Neural progenitor cell (in vitro differentiated cells): Measurements from ENCODE around the gene NTHL1. TPM values are rescaled to one million over a fixed set of nuclear protein-coding genes. Genes with fewer than 3 reads are reported as not detected.
A peak's percentile ranks its signal among the peaks of the same experiment; 100 is the strongest.

Experiments used
- DNase-seq: peaks from one replicate; pipeline ENCODE4 v3.0.0-alpha.2; 2016; ENCODE audit warnings: low spot score
- H2AFZ ChIP-seq: fragments of 200-600 bp; sonication (generic); replicated peaks from 2 replicates; pipeline ENCODE4 v1.6.1; 2016; ENCODE audit warnings: antibody characterized with exemption
- H3F3A ChIP-seq: fragments of 200-600 bp; sonication (generic); 2 replicates; pipeline ENCODE4 v1.6.1; 2016; ENCODE audit warnings: antibody characterized with exemption, low read depth
- H3K27ac ChIP-seq: fragments of 200-600 bp; sonication (generic); 2 replicates; pipeline ENCODE4 v1.5.1; 2016; ENCODE audit warnings: mild to moderate bottlenecking
- H3K27me3 ChIP-seq: fragments of 200-600 bp; sonication (generic); 2 replicates; pipeline ENCODE4 v1.6.1; 2016; ENCODE audit warnings: mild to moderate bottlenecking, moderate library complexity
- H3K36me3 ChIP-seq: fragments of 200-600 bp; sonication (generic); 2 replicates; pipeline ENCODE4 v1.5.1; 2016
- H3K4me1 ChIP-seq: fragments of 200-600 bp; sonication (generic); 2 replicates; pipeline ENCODE4 v1.6.1; 2016; ENCODE audit warnings: mixed run types
- H3K4me2 ChIP-seq: fragments of 200-600 bp; sonication (generic); 2 replicates; pipeline ENCODE4 v1.6.1; 2016
- H3K4me3 ChIP-seq: fragments of 200-600 bp; sonication (generic); 2 replicates; pipeline ENCODE4 v1.5.1; 2016
- H3K79me2 ChIP-seq: fragments of 200-600 bp; sonication (generic); 2 replicates; pipeline ENCODE4 v1.6.1; 2016; ENCODE audit warnings: low read depth
- H3K9ac ChIP-seq: fragments of 200-600 bp; sonication (generic); 2 replicates; pipeline ENCODE4 v1.6.1; 2016
- H3K9me3 ChIP-seq: fragments of 200-600 bp; sonication (generic); 2 replicates; pipeline ENCODE4 v1.5.1; 2016; ENCODE audit warnings: low read depth
- H4K20me1 ChIP-seq: fragments of 200-600 bp; sonication (generic); 2 replicates; pipeline ENCODE4 v1.6.1; 2016; ENCODE audit warnings: low read depth
- H3K27ac Mint-ChIP-seq: 3 replicates; pipeline ENCODE4 v1.8.0; 2021; ENCODE audit warnings: mixed read lengths
- H3K27me3 Mint-ChIP-seq: 2 replicates; pipeline ENCODE4 v1.8.0; 2022; ENCODE audit warnings: low read depth, mild to moderate bottlenecking, inconsistent platforms, moderate library complexity, mixed read lengths; ENCODE audit not compliant: insufficient read depth
- H3K36me3 Mint-ChIP-seq: 3 replicates; pipeline ENCODE4 v1.8.0; 2021; ENCODE audit warnings: mixed read lengths
- H3K4me1 Mint-ChIP-seq: 3 replicates; pipeline ENCODE4 v1.8.0; 2021; ENCODE audit warnings: mixed read lengths
- H3K4me3 Mint-ChIP-seq: 3 replicates; pipeline ENCODE4 v1.8.0; 2021; ENCODE audit warnings: mild to moderate bottlenecking, moderate library complexity, mixed read lengths
- H3K9me3 Mint-ChIP-seq: 3 replicates; pipeline ENCODE4 v1.8.0; 2020; ENCODE audit warnings: mixed read lengths
- EZH2 ChIP-seq: fragments of 200-600 bp; sonication (generic); IDR thresholded peaks from 2 replicates; pipeline ENCODE4 v1.6.1; 2017; ENCODE audit warnings: antibody characterized with exemption, mild to moderate bottlenecking, moderate library complexity
- EZH2phosphoT487 ChIP-seq: fragments of 200-600 bp; sonication (generic); IDR thresholded peaks from 2 replicates; pipeline ENCODE4 v1.6.1; 2017; ENCODE audit warnings: antibody characterized with exemption
- total RNA-seq: library from RNA; depleted of rRNA; stranded (reverse); fragments of >200 nt; gene quantifications from 2 replicates; pipeline ENCODE4 v1.2.3, GENCODE V29; 2015; ENCODE audit warnings: low replicate concordance
- TF ChIP-seq, protein P1 (sequence below): fragments of 200-600 bp; sonication (generic); IDR thresholded peaks from 2 replicates; pipeline ENCODE4 v1.5.1; 2017; ENCODE audit warnings: antibody characterized with exemption, mild to moderate bottlenecking

The NTHL1 gene
- total RNA-seq, 1 donor from 2014 or later: 26.3 TPM

DNA sequence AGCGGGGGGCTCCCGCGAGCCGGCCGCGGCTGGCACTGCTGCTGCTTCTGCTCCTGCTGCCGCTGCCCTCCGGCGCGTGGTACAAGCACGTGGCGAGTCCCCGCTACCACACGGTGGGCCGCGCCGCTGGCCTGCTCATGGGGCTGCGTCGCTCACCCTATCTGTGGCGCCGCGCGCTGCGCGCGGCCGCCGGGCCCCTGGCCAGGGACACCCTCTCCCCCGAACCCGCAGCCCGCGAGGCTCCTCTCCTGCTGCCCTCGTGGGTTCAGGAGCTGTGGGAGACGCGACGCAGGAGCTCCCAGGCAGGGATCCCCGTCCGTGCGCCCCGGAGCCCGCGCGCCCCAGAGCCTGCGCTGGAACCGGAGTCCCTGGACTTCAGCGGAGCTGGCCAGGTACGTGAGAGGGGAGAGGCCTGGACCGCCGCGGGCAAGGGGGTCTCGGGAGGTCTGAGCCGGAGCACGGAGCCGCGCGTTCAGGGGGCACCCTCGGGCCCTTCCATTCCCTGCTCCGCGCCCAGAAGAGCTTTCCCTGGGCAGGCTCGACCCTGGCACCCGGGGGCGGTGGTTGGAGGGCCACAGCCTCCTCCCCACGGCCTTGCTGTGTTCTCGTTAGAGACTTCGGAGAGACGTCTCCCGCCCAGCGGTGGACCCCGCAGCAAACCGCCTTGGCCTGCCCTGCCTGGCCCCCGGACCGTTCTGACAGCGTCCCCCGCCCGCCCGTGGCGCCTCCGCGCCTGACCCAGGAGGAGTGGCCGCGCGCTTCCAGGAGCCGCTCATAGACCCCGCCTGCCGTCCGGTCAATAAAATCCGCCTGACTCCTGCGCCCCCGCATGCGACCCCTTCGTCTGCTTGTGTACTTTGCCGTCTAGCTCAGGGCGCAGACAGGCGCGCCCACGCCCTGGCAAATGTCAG lies 27.5 kb downstream of the NTHL1 start:
- peaks cover 39% of the 10 kb centered on the region for H3K27me3 Mint-ChIP-seq
- H3K36me3 Mint-ChIP-seq: no peaks in the 10 kb centered on the region
- TF ChIP-seq, protein P1, sequence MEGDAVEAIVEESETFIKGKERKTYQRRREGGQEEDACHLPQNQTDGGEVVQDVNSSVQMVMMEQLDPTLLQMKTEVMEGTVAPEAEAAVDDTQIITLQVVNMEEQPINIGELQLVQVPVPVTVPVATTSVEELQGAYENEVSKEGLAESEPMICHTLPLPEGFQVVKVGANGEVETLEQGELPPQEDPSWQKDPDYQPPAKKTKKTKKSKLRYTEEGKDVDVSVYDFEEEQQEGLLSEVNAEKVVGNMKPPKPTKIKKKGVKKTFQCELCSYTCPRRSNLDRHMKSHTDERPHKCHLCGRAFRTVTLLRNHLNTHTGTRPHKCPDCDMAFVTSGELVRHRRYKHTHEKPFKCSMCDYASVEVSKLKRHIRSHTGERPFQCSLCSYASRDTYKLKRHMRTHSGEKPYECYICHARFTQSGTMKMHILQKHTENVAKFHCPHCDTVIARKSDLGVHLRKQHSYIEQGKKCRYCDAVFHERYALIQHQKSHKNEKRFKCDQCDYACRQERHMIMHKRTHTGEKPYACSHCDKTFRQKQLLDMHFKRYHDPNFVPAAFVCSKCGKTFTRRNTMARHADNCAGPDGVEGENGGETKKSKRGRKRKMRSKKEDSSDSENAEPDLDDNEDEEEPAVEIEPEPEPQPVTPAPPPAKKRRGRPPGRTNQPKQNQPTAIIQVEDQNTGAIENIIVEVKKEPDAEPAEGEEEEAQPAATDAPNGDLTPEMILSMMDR: no peak
- TF ChIP-seq EZH2phosphoT487 (peak; percentile 89), EZH2 (peak; percentile 91)
- H3K79me2 ChIP-seq: no peaks in the 10 kb centered on the region
- peak; percentile 70 for DNase-seq
- peaks cover 90% of the 10 kb centered on the region for H3K27me3 ChIP-seq
- H3K36me3 ChIP-seq: no peaks in the 10 kb centered on the region
- H3K4me3 Mint-ChIP-seq: peak overlapping the region; percentile 71
- peak overlapping the region; percentile 44 for H3K4me3 ChIP-seq
- peak overlapping the region; percentile 85 for H3K4me2 ChIP-seq
- peaks cover 16% of the 10 kb centered on the region for H3K4me1 Mint-ChIP-seq
- H2AFZ ChIP-seq: peak overlapping the region; percentile 94
- no peaks in the 10 kb centered on the region for H3K9me3 Mint-ChIP-seq
- H3K4me1 ChIP-seq: peaks cover 13% of the 10 kb centered on the region
- no peak overlapping the region for H3K27ac Mint-ChIP-seq
- H3K9me3 ChIP-seq: no peaks in the 10 kb centered on the region
- H4K20me1 ChIP-seq: no peaks in the 10 kb centered on the region
- peaks cover 4% of the 10 kb centered on the region for H3F3A ChIP-seq
- no peak overlapping the region for H3K27ac ChIP-seq
- no peak overlapping the region for H3K9ac ChIP-seq

DNA sequence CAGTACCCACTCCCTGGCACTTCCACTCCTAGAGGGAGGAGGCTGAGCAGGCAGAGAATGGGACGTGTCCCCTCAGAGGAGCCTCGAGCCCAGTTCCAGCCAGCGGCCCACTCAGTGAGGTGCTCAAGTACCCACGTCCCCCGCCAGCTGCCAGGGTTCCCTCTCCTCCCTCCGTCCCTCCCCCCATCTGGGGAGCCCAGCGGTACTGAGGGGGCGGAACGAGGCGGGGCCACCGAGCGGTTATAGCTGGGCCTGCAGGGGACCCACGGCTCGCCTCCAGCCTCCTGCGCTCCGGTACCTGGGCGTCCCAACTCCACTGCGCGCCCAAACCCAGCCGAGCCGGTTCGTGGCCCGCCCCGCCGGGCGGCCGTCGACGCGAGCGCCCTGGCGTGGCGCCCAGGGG lies 28.1 kb downstream of the NTHL1 start, which contains the start of gene NPW:
TSS of gene NPW (plus strand) at position 268 of the 403 bp plus-strand sequence.
- peaks cover 16% of the 10 kb centered on the region for H3K4me1 Mint-ChIP-seq
- Histone ChIP-seq H3F3A (peaks cover 4% of the 10 kb centered on the region), H3K9me3 (no peaks in the 10 kb centered on the region), H3K4me2 (peak within 1 kb of the TSS; percentile 85), H3K79me2 (no peaks in the 10 kb centered on the region), H3K27me3 (peaks cover 83% of the 10 kb centered on the region), H3K4me3 (peak within 1 kb of the TSS; percentile 44), H4K20me1 (no peaks in the 10 kb centered on the region), H3K9ac (no peak within 1 kb of the TSS), H3K4me1 (peaks cover 13% of the 10 kb centered on the region), H3K36me3 (no peaks in the 10 kb centered on the region), H3K27ac (no peak within 1 kb of the TSS), H2AFZ (peak within 1 kb of the TSS; percentile 94)
- H3K9me3 Mint-ChIP-seq: no peaks in the 10 kb centered on the region
- H3K36me3 Mint-ChIP-seq: no peaks in the 10 kb centered on the region
- no peak within 1 kb of the TSS for H3K27ac Mint-ChIP-seq
- H3K27me3 Mint-ChIP-seq: peaks cover 36% of the 10 kb centered on the region
- TF ChIP-seq, protein P1: no peak
- TF ChIP-seq EZH2 (no peak), EZH2phosphoT487 (no peak)
- peak within 1 kb of the TSS; percentile 71 for H3K4me3 Mint-ChIP-seq
- peak; percentile 56 for DNase-seq

DNA sequence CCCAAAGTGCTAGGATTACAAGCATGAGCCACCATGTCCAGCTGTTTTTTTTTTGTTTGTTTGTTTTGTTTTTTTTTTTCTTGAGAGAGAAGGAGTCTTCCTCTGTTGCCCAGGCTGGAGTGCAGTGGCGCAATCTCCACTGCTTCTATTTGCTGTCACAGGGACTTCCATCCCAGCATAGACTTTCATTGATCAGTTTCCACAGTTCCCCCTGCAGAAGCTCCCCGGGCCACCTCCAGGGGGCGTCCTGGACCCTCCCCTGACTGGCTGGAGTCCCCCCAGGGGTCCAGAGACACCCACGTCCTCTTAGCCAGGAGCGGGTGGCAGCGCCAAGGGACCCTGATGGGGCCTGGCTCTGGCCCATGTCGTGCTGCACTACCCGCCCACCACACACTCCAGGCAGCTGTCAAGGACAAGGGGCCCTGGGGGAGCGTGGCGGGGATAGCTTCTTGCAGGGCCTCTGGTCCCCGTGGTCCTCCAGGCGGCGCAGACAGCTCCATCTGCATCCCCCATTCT lies 31.2 kb downstream of the NTHL1 start:
- Histone ChIP-seq H3K79me2 (no peaks in the 10 kb centered on the region), H3K4me3 (no peak overlapping the region), H4K20me1 (no peaks in the 10 kb centered on the region), H3K27me3 (peaks cover 55% of the 10 kb centered on the region), H3F3A (peaks cover 4% of the 10 kb centered on the region), H3K4me1 (peaks cover 9% of the 10 kb centered on the region), H3K36me3 (no peaks in the 10 kb centered on the region), H2AFZ (no peak overlapping the region), H3K9ac (no peak overlapping the region), H3K27ac (no peak overlapping the region), H3K9me3 (no peaks in the 10 kb centered on the region), H3K4me2 (no peak overlapping the region)
- Mint-ChIP-seq H3K27me3 (peaks cover 25% of the 10 kb centered on the region), H3K27ac (no peak overlapping the region), H3K4me3 (peak overlapping the region; percentile 24), H3K9me3 (no peaks in the 10 kb centered on the region), H3K36me3 (no peaks in the 10 kb centered on the region), H3K4me1 (peaks cover 4% of the 10 kb centered on the region)
- DNase-seq: peak; percentile 48
- TF ChIP-seq EZH2phosphoT487 (no peak), EZH2 (no peak)
- TF ChIP-seq, protein P1: peak; percentile 59
